WERI-Rb-1 (cell line): ENCODE data around the gene CELSR1.

Experiments
- DNase-seq: peaks from one replicate; pipeline ENCODE4 v3.0.0-alpha.2; 2020
- H3K27ac ChIP-seq: fragments of 250-450 bp; sonication (Bioruptor Pico); 2 replicates; pipeline ENCODE4 v1.5.1; 2020; ENCODE audit warnings: mild to moderate bottlenecking, moderate library complexity
- H3K27me3 ChIP-seq: fragments of 250-450 bp; sonication (Bioruptor Pico); 2 replicates; pipeline ENCODE4 v1.5.1; 2021; ENCODE audit warnings: mild to moderate bottlenecking, low read depth, moderate library complexity; ENCODE audit not compliant: insufficient read depth, severe bottlenecking
- H3K36me3 ChIP-seq: fragments of 250-450 bp; sonication (Bioruptor Pico); 2 replicates; pipeline ENCODE4 v1.5.1; 2020; ENCODE audit warnings: mild to moderate bottlenecking, moderate library complexity
- H3K4me3 ChIP-seq: 2 replicates; pipeline ENCODE4 v1.5.1; 2011; ENCODE audit warnings: low read depth, mild to moderate bottlenecking, control low read depth, low read length
- H3K9me3 ChIP-seq: fragments of 250-450 bp; sonication (Bioruptor Pico); 2 replicates; pipeline ENCODE4 v1.5.1; 2021; ENCODE audit warnings: mild to moderate bottlenecking, moderate library complexity; ENCODE audit not compliant: severe bottlenecking
- TF ChIP-seq, protein P1 (sequence below): IDR thresholded peaks from 2 replicates; pipeline ENCODE4 v1.5.1; 2011; ENCODE audit warnings: low read depth, mild to moderate bottlenecking, control low read depth, inconsistent platforms, low read length

Gene CELSR1

DNA sequence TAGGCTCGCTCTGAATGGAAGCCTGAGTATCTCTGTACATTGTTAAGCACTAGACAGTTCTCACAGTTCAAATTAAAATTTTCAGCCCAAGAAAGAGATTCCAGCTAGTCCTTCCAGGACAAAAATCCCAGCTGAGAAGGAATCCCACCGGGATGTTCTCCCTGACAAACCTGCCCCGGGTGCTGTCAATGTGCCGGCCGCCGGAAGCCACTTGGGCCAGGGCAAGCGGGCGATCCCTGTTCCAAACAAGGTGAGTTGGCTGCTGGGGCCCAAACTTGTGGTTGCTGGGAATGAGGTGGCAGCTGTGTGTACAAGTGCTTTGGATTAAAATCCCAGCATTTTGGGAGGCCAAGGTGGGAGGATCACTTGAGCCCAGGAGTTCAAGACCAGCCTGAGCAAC lies 225.4 kb downstream of the CELSR1 start:
- Histone ChIP-seq H3K4me3 (no peak overlapping the region), H3K27me3 (no peaks in the 10 kb centered on the region), H3K36me3 (peaks cover 60% of the 10 kb centered on the region), H3K27ac (no peak overlapping the region), H3K9me3 (no peaks in the 10 kb centered on the region)
- TF ChIP-seq, protein P1, sequence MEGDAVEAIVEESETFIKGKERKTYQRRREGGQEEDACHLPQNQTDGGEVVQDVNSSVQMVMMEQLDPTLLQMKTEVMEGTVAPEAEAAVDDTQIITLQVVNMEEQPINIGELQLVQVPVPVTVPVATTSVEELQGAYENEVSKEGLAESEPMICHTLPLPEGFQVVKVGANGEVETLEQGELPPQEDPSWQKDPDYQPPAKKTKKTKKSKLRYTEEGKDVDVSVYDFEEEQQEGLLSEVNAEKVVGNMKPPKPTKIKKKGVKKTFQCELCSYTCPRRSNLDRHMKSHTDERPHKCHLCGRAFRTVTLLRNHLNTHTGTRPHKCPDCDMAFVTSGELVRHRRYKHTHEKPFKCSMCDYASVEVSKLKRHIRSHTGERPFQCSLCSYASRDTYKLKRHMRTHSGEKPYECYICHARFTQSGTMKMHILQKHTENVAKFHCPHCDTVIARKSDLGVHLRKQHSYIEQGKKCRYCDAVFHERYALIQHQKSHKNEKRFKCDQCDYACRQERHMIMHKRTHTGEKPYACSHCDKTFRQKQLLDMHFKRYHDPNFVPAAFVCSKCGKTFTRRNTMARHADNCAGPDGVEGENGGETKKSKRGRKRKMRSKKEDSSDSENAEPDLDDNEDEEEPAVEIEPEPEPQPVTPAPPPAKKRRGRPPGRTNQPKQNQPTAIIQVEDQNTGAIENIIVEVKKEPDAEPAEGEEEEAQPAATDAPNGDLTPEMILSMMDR, result no peak
- no peak for DNase-seq
